AG20443 (cell line): Measurements from ENCODE around the gene TKTL1.
"Not testable (repeated sequence)": the region's sequence is repeated elsewhere in the genome, so short reads cannot be mapped to it uniquely, and the experiment has no call there.

ENCODE experiments used
- DNase-seq: peaks from one replicate; pipeline ENCODE4 v3.0.0; 2012; ENCODE audit warnings: low spot score, mixed read lengths

The TKTL1 gene, protein sequence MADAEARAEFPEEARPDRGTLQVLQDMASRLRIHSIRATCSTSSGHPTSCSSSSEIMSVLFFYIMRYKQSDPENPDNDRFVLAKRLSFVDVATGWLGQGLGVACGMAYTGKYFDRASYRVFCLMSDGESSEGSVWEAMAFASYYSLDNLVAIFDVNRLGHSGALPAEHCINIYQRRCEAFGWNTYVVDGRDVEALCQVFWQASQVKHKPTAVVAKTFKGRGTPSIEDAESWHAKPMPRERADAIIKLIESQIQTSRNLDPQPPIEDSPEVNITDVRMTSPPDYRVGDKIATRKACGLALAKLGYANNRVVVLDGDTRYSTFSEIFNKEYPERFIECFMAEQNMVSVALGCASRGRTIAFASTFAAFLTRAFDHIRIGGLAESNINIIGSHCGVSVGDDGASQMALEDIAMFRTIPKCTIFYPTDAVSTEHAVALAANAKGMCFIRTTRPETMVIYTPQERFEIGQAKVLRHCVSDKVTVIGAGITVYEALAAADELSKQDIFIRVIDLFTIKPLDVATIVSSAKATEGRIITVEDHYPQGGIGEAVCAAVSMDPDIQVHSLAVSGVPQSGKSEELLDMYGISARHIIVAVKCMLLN

DNA sequence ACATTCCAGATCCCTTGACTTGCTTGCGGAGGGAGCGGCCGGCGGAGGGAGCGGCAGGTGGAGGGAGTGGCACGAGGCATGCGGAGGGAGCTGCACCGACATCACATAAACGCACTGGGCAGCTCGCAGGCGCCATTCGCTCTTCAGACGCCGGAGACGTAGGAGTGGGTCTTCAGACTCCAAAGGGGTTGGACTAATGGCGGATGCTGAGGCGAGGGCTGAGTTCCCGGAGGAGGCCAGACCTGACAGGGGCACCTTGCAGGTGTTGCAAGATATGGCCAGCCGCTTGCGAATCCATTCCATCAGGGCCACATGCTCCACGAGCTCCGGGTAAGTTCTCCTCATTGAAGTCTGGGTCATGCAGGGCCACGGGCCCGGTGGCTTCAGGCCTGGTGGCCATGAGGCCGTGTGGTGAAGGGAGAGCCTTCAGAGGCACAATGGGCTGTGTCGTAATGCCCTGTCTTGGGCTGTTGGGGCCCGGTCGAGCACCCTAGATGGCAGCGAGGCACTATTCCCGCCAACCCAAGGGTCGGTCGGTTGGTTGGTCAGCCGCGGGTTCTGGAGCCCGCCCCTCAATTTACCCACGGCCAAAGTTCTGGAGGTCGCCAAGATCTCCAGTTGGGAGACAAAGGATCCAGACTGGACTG is at the start of gene TKTL1:
Gene TKTL1, plus strand, starts transcription at position 132 of the 647 bp plus-strand sequence. Its CDS starts 65 bp downstream, at position 197.
- no peak for DNase-seq

- not testable (repeated sequence) for DNase-seq
Measured at GRCh38 chrX:154247377-154248045, 48.1 kb upstream of the TKTL1 start.

DNA sequence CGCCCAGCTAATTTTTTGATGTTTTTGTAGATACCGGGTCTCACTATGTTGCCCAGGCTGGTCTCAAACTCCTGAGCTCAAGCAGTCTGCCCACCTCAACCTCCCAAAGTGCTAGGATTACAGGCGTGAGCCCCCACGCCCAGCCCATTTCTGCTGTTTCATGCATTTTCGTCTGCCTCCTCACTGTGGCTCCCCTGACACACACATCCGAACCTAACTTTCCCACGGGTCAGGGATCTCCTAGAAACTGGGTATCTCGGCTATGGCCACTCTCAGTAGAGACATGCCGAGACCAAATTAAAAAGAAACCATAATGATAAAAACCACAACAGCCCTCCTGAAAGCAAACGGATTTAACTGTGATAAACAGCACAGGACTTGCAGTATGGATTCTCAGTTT is 47.5 kb upstream of the TKTL1 start:
- DNase-seq: not testable (repeated sequence)

- not testable (repeated sequence) for DNase-seq
Measured at GRCh38 chrX:154257282-154257681, 38.3 kb upstream of the TKTL1 start, which contains the start of gene OPN1MW3. TSS of gene OPN1MW3 (plus strand) at chrX:154257582. CDS start at chrX:154257620, 38 bp downstream.

DNA sequence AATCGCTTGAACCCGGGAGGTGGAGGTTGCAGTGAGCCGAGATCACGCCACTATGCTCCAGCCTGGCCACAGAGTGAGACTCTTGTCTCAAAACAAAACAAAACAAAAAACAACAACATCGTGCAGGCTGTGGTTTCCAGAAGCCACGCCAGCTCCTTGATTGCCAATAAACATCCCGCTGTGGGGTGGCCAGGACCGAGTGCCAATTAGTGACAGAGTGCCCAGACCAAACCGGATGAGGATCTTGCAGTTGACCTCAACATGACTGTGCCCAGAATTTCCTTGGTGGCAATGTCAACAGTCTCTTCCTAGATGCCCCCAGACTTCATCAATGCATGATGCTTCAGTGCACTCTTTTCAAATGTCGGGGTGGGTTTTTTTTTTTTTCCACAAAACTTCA is 36.9 kb upstream of the TKTL1 start:
- DNase-seq: not testable (repeated sequence)

DNA sequence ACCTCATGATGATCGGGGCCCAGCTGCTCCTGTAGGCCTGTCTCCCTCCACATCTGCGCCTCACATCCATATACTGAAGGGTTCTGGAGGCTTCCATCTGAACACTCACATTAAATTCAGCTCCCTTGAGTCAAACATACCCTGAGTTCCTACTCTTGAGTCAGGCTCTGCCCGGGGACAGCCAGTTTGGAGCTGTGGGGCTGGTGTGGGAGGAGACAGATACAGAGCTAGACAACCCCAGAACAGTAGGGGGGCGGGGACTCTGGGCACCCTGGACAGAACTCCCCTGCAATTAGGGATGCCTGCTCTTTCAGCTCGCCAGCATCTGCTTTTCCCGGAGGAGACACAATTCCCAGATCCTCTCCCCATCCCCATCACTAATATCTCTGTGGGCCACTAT is 32.5 kb upstream of the TKTL1 start:
- not testable (repeated sequence) for DNase-seq

DNA sequence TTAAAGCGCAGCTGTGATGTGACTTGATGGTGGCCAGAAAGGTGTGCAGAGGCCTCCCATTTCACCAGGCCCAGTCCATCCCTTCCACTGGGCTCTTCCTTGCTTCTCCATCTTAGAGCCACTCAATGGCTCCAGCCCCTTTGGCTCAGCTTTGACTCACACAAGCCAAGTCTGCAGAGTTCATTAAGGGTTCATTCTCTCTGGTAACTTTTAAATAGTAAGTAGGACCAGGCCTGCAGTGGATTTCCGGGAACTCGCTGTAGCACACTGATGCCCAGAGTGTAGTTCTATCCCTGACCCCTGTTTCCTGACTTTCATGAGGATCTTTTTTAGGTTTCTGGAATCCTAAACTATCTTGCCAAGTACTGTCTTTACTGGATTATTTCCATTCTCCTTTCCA is 26.4 kb upstream of the TKTL1 start:
- not testable (repeated sequence) for DNase-seq

DNA sequence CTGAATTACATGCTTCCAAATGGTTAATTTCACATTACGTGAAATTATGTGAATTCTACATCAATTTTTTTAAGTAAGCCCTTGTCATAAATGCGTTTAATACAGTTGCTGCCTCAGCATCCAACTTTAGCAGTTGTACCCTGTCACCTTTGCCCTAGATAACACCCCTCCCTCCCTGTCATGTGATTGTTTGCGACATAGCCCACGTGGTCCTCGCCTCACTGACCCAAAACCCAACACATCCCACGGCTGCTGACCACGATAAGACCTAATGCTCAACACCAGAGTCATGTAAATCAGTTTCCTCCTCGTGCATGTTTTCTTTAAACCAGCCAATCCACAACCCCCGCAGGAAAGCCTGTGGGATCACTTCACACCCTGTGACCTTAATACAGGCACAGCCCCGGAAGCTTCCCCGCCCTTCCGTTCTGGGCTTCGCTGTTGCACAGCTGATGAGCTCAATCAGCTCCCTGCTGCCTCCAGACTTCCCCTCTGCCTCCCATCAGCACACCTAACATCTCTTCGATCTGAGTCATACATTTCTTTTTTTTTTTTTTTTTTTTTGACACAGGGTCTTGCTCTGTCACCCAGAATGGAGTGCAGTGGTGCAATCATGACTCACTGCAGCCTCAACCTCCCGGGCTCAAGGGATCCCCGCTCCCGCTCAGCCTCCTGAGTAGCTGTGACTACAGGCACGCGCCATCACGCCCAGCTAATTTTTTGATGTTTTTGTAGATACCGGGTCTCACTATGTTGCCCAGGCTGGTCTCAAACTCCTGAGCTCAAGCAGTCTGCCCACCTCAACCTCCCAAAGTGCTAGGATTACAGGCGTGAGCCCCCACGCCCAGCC is 10.9 kb upstream of the TKTL1 start:
- DNase-seq: not testable (repeated sequence)

GRCh38 chrX:154286406-154286805 is 9.2 kb upstream of the TKTL1 start:
- not testable (repeated sequence) for DNase-seq

DNA sequence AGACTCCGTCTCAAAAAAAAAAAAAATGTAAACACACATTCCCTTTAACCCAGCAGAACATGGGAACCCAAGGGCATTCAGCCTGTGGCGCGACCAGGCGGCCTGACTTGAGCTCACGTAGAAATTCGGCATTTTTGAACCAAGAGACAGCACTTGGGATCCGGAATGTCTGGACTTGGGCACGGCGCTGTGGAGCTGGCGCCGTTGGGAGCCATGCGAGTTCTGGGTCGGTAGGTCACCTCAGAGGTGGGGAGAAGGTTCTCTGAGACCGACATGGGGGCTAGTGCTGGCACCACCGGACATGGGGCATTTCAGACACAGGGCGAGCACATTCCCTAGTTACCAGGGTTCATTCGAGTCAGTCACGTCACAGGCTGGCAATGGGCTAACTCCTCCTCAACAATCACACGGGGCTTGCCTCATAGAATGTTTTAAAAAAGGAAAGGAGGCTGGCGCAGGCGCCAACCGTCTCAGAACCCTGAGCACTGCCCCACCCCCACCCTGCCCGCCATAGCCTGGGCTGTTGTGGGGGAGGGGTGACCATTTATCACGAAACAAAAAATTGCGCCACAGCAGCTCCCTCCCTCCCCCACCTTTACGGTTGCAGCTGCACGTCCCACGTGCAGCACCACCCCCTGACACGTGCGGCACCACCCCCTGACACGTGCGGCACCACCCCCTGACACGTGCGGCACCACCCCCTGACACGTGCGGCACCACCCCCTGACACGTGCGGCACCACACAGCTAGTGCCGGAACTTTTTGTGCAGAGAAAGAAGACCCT is 612 bp upstream of the TKTL1 start, which contains the start of gene TEX28:
Gene TEX28, minus strand, starts transcription at position 334 of the 784 bp plus-strand sequence. CDS start 3,007 bp downstream, outside the sequence.
- DNase-seq: no peak

GRCh38 chrX:154296731-154297130 is 1.1 kb downstream of the TKTL1 start:
- no peak for DNase-seq

DNA sequence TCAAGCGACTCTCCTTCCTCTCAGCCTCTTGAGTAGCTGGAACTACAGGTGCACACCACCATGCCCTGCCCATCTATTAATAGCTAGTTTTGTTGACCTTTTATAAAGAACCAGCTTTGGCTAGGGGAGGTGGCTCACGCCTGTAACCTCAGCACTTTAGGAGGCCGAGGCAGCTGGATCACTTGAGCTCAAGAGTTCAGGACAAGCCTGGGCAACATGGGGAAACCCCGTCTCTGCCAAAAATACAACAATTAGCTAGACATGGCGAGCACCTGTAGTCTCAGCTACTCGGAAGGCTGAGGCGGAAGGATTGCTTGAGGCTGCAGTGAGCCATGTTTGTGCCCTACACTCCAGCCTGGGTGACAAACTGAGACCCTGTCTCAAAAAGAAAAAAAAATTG is 2.7 kb downstream of the TKTL1 start:
- no peak for DNase-seq

DNA sequence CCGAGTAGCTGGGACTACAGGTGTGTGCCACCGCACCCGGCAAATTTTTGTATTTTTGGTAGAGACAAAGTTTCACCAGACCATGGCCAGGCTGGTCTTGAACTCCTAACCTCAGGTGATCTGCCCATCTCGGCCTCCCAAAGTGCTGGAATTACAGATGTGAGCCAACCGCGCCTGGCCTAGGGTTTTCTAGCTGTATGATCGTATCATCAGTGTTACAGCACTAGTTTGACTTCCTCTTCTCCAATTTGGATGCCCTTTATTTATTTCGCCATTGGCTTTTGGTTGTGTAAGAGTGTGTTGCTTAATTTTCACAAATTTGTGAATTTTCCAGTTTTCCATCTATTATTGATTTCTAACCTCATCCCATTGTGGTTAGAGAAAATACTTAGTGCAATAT is 5.2 kb downstream of the TKTL1 start:
- DNase-seq: no peak

DNA sequence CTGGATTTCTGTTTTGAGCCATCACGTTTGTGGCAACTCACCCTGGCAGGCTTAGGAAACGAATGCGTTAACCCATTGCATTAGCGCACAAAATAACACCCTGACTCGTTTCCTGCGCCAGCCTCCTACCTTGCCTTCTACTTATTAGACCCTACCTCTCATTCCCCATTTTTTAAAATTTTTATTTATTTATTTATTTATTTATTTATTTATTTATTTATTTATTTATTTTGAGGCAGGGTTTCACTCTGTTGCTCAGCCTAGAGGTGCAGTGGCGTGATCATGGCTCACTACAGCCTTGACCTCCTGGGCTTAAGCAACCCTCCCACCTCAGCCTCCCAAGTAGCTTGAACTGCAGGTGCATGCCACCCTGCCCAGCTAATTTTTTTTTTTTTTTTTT is 7.4 kb downstream of the TKTL1 start:
- DNase-seq: not testable (repeated sequence)

DNA sequence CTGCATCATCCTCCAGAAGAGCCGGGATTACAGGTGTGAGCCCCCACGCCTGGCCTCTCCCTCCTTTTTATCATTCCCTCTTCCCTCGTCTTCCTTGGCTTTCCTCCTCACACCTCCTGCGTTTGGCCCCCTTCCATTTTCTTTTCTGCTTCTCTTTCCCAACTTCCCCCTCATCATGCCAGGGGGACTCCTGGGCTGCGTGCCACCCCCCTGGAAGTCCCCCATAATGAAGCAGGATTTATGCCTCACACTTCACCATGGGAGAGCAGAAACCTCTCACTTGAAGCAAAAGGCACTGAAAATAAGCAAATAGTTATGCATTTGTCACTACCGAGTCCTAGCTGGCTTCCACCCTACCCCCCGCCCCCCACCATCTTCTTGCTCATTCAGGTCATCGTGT is 7.9 kb downstream of the TKTL1 start:
- DNase-seq: no peak

GRCh38 chrX:154304846-154305245 is 9.3 kb downstream of the TKTL1 start:
- no peak for DNase-seq

DNA sequence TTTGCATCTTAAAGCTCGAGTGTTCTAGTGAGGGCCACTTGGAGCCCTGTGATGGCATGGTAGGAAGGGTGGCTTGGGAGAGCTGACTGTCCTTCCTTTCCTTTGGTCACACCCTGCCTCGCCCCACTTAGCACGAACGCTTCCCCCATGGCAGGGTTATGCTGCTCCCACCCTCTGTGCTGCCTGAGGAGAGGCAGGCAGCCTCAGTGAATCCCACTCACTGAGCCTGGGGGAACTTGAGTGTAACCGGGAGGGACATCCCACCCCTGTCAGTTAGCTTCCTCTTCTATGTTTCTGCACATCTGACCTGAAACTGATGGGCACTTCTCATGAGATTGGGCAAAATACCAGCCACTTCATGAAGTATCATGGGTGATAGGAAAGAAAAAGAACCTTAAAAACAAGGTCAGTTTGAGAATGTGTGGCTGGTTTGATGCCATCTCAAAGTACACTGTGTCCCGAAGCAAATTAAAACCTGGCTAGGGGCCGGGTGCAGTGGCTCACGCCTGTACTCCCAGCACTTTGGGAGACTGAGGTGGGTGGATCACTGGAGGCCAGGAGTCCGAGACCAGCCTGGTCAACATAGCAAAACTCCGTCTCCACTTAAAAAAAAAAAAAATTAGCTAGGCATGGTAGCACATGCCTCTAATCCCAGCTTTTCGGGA is 10.1 kb downstream of the TKTL1 start:
- DNase-seq: no peak

DNA sequence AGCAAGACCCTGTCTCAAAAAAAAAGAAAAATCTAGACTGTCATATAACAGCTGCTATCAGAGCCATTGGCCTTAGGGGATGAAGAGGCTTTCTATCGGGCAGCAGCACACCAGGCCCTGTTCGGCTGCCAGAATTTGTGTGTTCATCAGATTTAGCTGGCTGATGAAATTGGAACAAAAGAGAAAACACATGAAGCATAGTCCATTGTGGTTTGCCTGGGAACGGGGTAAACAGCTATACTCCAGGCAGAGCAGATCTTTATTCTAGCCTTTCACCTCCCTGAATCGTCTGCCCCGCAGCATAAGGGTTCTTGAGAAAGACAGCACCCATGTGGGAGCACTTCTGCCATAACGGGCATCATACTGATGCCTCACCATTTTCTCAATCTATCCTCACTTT is 11.6 kb downstream of the TKTL1 start:
- DNase-seq: no peak

GRCh38 chrX:154308108-154308946 is 12.7 kb downstream of the TKTL1 start:
- DNase-seq: peak; percentile 51
